Activated CD4-positive, alpha-beta T cell treated with anti-CD3 and anti-CD28 coated beads for 1 hour (primary cell): ENCODE data around the gene MAN2A2.
"Not testable (repeated sequence)": the region's sequence is repeated elsewhere in the genome, so short reads cannot be mapped to it uniquely, and the experiment has no call there.

Experiments
- DNase-seq: peaks from one replicate; pipeline ENCODE4 v3.0.0-alpha.2; 2020

Gene MAN2A2

DNA sequence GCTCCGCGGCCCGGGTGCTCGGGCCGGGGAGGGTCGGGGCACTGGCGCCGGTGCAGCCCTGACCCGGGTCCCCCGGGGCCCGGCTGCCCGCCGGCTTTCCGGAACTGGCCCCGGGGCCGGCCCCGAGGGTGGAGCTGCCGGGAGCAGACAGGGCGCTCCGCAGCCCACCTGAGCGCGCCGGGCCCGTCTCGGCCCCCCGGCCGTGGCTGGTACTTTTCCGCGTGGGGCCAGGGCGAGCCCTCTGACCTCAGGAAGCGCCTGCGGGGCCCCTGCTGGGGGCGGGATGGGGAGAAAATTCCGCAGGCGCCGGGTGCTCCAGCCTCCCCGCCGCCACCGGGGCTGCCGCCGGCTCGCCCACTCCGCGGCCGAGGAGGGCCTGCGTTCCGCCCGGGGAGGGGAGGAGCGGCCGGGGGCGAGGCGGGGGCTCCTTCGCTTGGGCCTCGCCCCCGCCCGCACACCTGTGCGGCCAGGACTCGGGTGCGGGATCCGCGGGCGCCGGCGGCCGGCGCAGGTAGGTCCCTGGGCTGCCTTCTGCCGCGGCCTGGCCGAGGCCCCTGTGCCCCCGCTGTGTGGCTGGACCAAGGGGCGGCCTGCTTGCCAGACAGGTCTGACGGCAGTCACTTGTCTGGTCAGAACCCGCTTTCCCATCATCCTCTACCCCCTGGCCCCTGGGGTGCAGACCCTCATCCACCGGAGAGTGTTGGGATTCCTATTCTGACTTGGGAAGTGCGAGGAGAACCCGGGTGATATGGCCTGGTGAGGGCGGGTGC is 31.2 kb upstream of the MAN2A2 start:
- no peak for DNase-seq

GRCh38 chr15:90872486-90873184 is 30.5 kb upstream of the MAN2A2 start:
- DNase-seq: no peak

- DNase-seq: no peak
Measured at GRCh38 chr15:90873488-90873997, 29.6 kb upstream of the MAN2A2 start.

DNA sequence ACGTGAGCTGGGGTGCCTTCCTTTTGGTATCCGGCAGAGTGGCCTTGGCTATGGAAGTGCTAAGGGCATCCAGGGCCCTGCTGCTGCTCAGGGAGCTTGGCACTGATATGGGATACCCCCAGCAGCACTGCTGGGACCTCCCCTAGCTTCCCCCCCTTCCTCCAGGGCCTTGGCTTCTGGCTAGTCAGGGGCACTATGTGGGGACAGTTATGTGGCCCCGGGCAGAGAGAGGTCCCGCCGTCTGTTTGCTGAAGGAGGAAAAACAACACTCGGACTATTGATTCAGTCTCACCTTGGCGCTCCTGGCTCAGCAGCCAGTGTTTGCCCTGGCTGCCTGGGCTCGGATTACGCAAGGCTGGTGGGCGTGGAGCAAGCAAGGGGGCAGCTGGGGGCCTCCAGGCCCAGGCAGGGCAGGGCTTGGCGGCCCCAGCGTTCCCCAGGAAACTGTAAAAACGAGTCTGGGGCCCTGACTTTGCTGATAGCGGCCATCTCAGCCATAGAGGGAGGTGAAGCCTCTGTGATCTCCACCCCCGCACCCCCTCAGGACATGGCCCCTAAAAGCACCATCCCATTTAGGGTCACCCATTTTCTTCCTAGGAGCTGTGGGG is 29.0 kb upstream of the MAN2A2 start:
- DNase-seq: no peak

GRCh38 chr15:90874986-90875385 is 28.1 kb upstream of the MAN2A2 start:
- not testable (repeated sequence) for DNase-seq

DNA sequence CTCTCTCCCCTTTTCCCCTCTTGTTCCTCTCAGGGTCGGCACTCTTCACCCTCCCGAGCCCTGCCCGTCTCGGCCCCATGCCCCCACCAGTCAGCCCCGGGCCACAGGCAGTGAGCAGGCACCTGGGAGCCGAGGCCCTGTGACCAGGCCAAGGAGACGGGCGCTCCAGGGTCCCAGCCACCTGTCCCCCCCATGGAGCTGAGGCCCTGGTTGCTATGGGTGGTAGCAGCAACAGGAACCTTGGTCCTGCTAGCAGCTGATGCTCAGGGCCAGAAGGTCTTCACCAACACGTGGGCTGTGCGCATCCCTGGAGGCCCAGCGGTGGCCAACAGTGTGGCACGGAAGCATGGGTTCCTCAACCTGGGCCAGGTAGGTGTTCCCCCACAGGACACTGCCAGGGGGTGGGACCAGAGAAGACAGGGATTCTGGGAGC is 27.5 kb upstream of the MAN2A2 start:
- no peak for DNase-seq

- DNase-seq: no peak
Measured at GRCh38 chr15:90876046-90876445, 27.1 kb upstream of the MAN2A2 start.

DNA sequence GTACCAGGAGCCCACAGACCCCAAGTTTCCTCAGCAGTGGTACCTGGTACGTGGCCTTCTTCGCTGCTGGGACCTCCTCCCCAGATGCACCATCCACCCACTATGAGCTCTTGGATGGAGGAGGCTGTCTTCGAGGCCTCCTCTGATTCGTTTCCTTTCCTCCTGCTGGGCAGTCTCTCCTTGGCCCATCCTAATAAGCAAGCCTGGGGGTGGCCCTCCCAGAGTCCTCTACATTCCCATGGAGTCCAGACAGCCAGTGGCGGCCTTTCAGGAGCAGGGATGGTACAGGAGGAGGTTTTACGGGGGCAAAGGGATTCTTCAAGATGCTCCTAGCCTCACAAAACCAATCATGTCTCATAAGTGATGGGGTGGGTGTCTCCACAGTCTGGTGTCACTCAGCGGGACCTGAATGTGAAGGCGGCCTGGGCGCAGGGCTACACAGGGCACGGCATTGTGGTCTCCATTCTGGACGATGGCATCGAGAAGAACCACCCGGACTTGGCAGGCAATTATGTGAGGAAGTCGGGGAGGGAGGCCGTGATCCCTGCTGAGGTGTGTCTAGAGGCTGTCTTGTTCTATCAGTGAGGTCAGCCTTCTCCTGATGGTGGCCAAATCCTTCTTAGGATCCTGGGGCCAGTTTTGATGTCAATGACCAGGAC is 26.5 kb upstream of the MAN2A2 start:
- DNase-seq: no peak

- no peak for DNase-seq
Measured at GRCh38 chr15:90877315-90877714, 25.8 kb upstream of the MAN2A2 start.

DNA sequence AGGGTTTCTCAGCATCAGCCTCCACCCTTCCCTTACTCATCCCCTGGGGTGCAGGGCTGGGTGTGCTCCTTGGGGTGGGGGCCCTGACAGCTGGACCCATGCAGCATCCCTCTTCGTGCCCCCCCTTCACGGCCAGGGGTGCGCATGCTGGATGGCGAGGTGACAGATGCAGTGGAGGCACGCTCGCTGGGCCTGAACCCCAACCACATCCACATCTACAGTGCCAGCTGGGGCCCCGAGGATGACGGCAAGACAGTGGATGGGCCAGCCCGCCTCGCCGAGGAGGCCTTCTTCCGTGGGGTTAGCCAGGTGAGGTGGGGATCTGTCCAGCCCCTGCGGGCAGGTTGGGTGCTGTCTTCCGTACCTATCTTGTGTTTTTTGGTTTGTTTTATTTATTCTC is 25.1 kb upstream of the MAN2A2 start:
- DNase-seq: no peak

DNA sequence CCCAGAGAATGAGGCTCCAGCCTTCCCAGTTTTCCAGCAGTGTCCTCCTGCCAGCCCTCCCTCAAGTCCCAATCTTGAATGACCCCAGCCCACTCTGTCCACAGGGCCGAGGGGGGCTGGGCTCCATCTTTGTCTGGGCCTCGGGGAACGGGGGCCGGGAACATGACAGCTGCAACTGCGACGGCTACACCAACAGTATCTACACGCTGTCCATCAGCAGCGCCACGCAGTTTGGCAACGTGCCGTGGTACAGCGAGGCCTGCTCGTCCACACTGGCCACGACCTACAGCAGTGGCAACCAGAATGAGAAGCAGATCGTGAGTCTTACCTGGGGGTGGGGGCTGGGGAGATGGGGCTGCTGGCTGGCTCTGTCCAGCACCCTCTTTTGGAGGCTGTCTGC is 24.4 kb upstream of the MAN2A2 start:
- no peak for DNase-seq

DNA sequence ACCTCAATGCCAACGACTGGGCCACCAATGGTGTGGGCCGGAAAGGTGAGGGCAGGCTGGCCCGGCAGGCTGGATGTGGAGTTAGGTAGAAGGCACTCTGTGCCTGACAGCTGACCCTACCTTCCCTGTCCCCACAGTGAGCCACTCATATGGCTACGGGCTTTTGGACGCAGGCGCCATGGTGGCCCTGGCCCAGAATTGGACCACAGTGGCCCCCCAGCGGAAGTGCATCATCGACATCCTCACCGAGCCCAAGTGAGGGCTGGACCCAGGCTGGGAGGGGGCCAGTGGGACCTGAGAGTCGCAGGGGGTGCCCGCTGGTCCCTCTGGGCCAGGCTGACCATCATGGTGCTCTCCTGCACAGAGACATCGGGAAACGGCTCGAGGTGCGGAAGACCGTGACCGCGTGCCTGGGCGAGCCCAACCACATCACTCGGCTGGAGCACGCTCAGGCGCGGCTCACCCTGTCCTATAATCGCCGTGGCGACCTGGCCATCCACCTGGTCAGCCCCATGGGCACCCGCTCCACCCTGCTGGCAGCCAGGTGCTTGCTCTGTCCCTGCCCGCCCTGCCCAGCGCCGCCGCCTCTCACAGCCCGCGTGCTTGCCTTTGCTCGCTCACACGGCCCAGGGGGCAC is 23.3 kb upstream of the MAN2A2 start:
- no peak for DNase-seq

DNA sequence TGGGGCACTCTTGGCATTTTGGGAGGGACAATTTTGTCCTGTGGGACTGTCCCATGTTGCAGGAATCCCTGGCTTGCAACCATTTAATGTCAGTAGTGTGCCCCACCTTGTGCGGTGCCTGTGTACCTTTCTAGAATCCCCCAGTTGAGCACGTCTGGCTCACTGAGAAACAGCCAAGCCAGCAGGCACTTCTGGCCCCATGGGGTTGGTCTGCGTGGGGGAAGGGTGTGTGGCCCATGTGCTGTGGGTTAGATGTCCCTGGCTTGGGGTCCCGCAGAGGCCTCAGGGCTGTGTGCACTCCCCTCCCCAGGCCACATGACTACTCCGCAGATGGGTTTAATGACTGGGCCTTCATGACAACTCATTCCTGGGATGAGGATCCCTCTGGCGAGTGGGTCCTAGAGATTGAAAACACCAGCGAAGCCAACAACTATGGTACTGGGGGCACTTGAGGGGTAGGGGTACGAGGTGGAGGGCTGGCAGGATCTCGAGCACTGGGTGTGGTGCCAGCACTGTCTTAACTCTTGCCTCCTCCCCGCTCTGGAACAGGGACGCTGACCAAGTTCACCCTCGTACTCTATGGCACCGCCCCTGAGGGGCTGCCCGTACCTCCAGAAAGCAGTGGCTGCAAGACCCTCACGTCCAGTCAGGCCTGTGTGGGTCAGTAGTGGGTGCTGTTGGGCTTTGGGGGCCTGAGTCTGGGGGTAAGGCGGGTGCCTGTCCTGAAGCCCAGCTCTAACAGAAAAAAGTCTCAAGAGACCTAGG is 22.5 kb upstream of the MAN2A2 start:
- DNase-seq: no peak

GRCh38 chr15:90881181-90881977 is 21.7 kb upstream of the MAN2A2 start:
- no peak for DNase-seq

DNA sequence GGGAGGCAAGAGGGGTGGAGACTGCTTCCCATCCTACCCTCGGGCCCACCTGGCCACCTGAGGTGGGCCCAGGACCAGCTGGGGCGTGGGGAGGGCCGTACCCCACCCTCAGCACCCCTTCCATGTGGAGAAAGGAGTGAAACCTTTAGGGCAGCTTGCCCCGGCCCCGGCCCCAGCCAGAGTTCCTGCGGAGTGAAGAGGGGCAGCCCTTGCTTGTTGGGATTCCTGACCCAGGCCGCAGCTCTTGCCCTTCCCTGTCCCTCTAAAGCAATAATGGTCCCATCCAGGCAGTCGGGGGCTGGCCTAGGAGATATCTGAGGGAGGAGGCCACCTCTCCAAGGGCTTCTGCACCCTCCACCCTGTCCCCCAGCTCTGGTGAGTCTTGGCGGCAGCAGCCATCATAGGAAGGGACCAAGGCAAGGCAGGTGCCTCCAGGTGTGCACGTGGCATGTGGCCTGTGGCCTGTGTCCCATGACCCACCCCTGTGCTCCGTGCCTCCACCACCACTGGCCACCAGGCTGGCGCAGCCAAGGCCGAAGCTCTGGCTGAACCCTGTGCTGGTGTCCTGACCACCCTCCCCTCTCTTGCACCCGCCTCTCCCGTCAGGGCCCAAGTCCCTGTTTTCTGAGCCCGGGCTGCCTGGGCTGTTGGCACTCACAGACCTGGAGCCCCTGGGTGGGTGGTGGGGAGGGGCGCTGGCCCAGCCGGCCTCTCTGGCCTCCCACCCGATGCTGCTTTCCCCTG is 21.0 kb upstream of the MAN2A2 start:
- no peak for DNase-seq

DNA sequence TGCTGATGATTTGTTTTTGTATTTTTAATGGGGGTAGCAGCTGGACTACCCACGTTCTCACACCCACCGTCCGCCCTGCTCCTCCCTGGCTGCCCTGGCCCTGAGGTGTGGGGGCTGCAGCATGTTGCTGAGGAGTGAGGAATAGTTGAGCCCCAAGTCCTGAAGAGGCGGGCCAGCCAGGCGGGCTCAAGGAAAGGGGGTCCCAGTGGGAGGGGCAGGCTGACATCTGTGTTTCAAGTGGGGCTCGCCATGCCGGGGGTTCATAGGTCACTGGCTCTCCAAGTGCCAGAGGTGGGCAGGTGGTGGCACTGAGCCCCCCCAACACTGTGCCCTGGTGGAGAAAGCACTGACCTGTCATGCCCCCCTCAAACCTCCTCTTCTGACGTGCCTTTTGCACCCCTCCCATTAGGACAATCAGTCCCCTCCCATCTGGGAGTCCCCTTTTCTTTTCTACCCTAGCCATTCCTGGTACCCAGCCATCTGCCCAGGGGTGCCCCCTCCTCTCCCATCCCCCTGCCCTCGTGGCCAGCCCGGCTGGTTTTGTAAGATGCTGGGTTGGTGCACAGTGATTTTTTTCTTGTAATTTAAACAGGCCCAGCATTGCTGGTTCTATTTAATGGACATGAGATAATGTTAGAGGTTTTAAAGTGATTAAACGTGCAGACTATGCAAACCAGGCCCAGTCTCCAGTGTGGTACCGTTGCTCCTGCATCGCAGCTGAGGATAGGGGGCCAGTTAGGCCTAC is 20.1 kb upstream of the MAN2A2 start:
- DNase-seq: no peak

GRCh38 chr15:90883526-90883975 is 19.6 kb upstream of the MAN2A2 start:
- no peak for DNase-seq

DNA sequence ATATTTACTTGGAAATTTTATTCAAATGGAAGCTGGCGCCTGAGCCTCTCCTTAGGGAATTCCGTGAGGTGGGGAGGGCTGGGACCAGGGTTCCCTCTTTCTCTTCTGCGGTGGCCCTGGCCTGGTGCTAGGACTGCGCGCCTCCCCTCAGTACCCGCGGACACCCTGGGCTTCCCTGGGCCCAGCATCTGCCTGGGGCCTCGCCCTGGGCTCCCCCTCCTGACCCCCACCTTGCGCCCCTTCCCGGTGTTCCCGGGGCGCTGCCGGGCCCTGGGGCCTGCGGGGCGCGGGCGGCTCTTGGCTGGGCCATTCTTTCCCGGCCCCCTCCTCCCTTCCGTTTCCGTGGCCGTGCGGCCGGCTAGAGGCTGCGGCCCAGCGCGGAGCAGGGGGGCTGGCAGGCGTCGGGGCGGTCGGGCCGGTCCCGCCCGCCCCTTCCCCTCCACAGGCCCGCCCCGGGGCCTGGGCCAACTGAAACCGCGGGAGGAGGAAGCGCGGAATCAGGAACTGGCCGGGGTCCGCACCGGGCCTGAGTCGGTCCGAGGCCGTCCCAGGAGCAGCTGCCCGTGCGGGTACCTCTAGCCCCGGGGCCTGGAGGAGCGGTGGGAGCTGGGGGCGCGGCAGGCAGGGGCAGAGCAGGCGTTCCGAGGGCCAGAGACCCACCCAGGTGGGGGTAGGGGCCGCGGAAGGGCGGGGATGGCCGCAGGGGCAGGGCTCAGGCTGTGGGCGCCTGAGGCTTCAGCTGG is 19.0 kb upstream of the MAN2A2 start, which contains the start of gene FES:
Gene FES (plus strand): TSS at position 529 of the 743 bp plus-strand sequence. CDS start 542 bp downstream, outside the sequence.
- no peak for DNase-seq
